CD14-positive monocyte (primary cell): ENCODE data around the gene CFC1B. TPM values are rescaled to one million over a fixed set of nuclear protein-coding genes. Genes with fewer than 3 reads are reported as not detected.
"Not testable (repeated sequence)": the region's sequence is repeated elsewhere in the genome, so short reads cannot be mapped to it uniquely, and the experiment has no call there.

Experiments used
- DNase-seq, 3 donors: peaks; one replicate each; pipeline ENCODE4 v3.0.0-alpha.2; 2011 to 2022
- H2AFZ ChIP-seq: 2 replicates; pipeline ENCODE4 v1.6.0; 2012; ENCODE audit warnings: mild to moderate bottlenecking, low read depth, low read length, inconsistent platforms; ENCODE audit not compliant: insufficient read depth, poor library complexity, severe bottlenecking
- H3K27ac ChIP-seq, 2 donors: 1 replicate in 1 of 2; 2 replicates in 1 of 2; pipeline ENCODE4 v1.5.1; 2012 to 2013; ENCODE audit warnings: low read length in 2 of 2, control low read depth in 1 of 2, inconsistent platforms in 1 of 2, low read depth in 1 of 2, mild to moderate bottlenecking in 1 of 2
- H3K27me3 ChIP-seq, 2 donors: one replicate each; pipeline versions ENCODE4 v1.6.0 to v1.6.1; 2011 to 2013; ENCODE audit warnings: low read length in 2 of 2; ENCODE audit not compliant: control insufficient read depth in 2 of 2, insufficient read depth in 2 of 2
- H3K36me3 ChIP-seq, 2 donors: replicated peaks in 1 of 2; 1 replicate in 1 of 2; 2 replicates in 1 of 2; pipeline versions ENCODE4 v1.5.1 to v1.6.1; 2012 to 2013; ENCODE audit warnings: low read length in 2 of 2, control low read depth in 1 of 2, inconsistent platforms in 1 of 2, mild to moderate bottlenecking in 1 of 2; ENCODE audit not compliant: insufficient read depth in 2 of 2, control insufficient read depth in 1 of 2
- H3K4me1 ChIP-seq, 2 donors: 1 replicate in 1 of 2; 2 replicates in 1 of 2; pipeline versions ENCODE4 v1.5.1 to v1.6.1; 2012 to 2013; ENCODE audit warnings: low read length in 2 of 2, control low read depth in 1 of 2, inconsistent platforms in 1 of 2, mild to moderate bottlenecking in 1 of 2, moderate library complexity in 1 of 2; ENCODE audit not compliant: insufficient read depth in 2 of 2, control insufficient read depth in 1 of 2
- H3K4me2 ChIP-seq: replicated peaks from 2 replicates; pipeline ENCODE3; 2012; ENCODE audit warnings: low read length, moderate library complexity, mild to moderate bottlenecking; ENCODE audit not compliant: poor library complexity, severe bottlenecking; ENCODE audit errors: extremely low read depth
- H3K4me3 ChIP-seq, 3 experiments: fragments of 200-600 bp in 1 of 3; sonication (generic) in 1 of 3; replicated peaks in 1 of 3; 1 replicate in 2 of 3; 2 replicates in 1 of 3; pipeline ENCODE4 v1.5.1; 2011 to 2013; ENCODE audit warnings: low read length in 3 of 3, mild to moderate bottlenecking in 3 of 3, control low read depth in 2 of 3, low read depth in 2 of 3, inconsistent platforms in 1 of 3, moderate library complexity in 1 of 3
- H3K79me2 ChIP-seq: 2 replicates; pipeline ENCODE4 v1.6.0; 2012; ENCODE audit warnings: mild to moderate bottlenecking, control low read depth, inconsistent platforms, low read length, moderate library complexity; ENCODE audit not compliant: insufficient read depth
- H3K9ac ChIP-seq: 2 replicates; pipeline ENCODE4 v1.6.0; 2017; ENCODE audit warnings: low read length, mild to moderate bottlenecking; ENCODE audit not compliant: insufficient read depth, poor library complexity, severe bottlenecking
- H3K9me3 ChIP-seq, 2 donors: replicated peaks in 1 of 2; 1 replicate in 1 of 2; 2 replicates in 1 of 2; pipeline versions ENCODE4 v1.5.1 to v1.6.1; 2012 to 2013; ENCODE audit warnings: low read length in 2 of 2, control low read depth in 1 of 2; ENCODE audit not compliant: control insufficient read depth in 1 of 2, insufficient read depth in 1 of 2
- H4K20me1 ChIP-seq: 2 replicates; pipeline ENCODE4 v1.6.0; 2012; ENCODE audit warnings: mild to moderate bottlenecking, low read length, control low read depth, moderate library complexity; ENCODE audit not compliant: insufficient read depth
- H3K27ac Mint-ChIP-seq, 7 donors: one replicate each; pipeline ENCODE4 v1.8.0; 2020; ENCODE audit warnings: mild to moderate bottlenecking in 7 of 7, mixed read lengths in 7 of 7, moderate library complexity in 6 of 7, inconsistent platforms in 2 of 7
- H3K27me3 Mint-ChIP-seq, 3 donors: one replicate each; pipeline ENCODE4 v1.8.0; 2021 to 2022; ENCODE audit warnings: low read depth in 3 of 3, mild to moderate bottlenecking in 3 of 3, mixed read lengths in 3 of 3, moderate library complexity in 3 of 3, inconsistent platforms in 1 of 3
- H3K36me3 Mint-ChIP-seq, 2 donors: one replicate each; pipeline ENCODE4 v1.8.0; 2020; ENCODE audit warnings: mixed read lengths in 2 of 2, inconsistent platforms in 1 of 2, mild to moderate bottlenecking in 1 of 2
- H3K4me1 Mint-ChIP-seq: one replicate; pipeline ENCODE4 v1.8.0; 2020; ENCODE audit warnings: mild to moderate bottlenecking, mixed read lengths
- H3K4me3 Mint-ChIP-seq, 2 donors: one replicate each; pipeline ENCODE4 v1.8.0; 2020; ENCODE audit warnings: mild to moderate bottlenecking in 2 of 2, mixed read lengths in 2 of 2, moderate library complexity in 1 of 2
- H3K9me3 Mint-ChIP-seq, 7 donors: one replicate each; pipeline ENCODE4 v1.8.0; 2020 to 2022; ENCODE audit warnings: mixed read lengths in 7 of 7, mild to moderate bottlenecking in 6 of 7, moderate library complexity in 6 of 7, inconsistent platforms in 2 of 7
- WGBS: methylation state at CpG from one replicate; pipeline ENCODE4 v1.1.5; 2013; ENCODE audit warnings: missing lambda C conversion rate; ENCODE audit not compliant: insufficient coverage; 5-methylcytosine and 5-hydroxymethylcytosine counted together
- intact Hi-C, 2 donors: fragments of 100-400 bp; cut with micrococcal nuclease; formaldehyde crosslinking; loops; one replicate each; pipeline versions ENCODE4 v1.15.0 to v1.15.1; 2023
- polyA plus RNA-seq, 3 donors: library from polyadenylated mRNA; depleted of rRNA in 1 of 3; unstranded in 2 of 3; stranded (reverse) in 1 of 3; fragments of 300-500 nt in 2 of 3; fragments of >200 nt in 1 of 3; fragmentation: Illumina TruSeq in 2 of 3; gene quantifications; 1 replicate in 2 of 3; 2 replicates in 1 of 3; pipeline ENCODE4 v1.2.3, GENCODE V29; 2012 to 2021

CFC1B gene
- polyA plus RNA-seq, 3 donors = not detected

GRCh38 chr2:130536654-130537053 is 15.6 kb downstream of the CFC1B start:
- H3K36me3 Mint-ChIP-seq, H3K27ac ChIP-seq, H3K4me2 ChIP-seq, H3K27me3 ChIP-seq, H3K4me3 ChIP-seq, H2AFZ ChIP-seq, H3K27ac Mint-ChIP-seq, H3K4me1 ChIP-seq, H3K9ac ChIP-seq, DNase-seq, H3K36me3 ChIP-seq, H3K27me3 Mint-ChIP-seq, H3K9me3 Mint-ChIP-seq, H3K9me3 ChIP-seq, H4K20me1 ChIP-seq, H3K4me1 Mint-ChIP-seq, intact Hi-C loops, H3K4me3 Mint-ChIP-seq, H3K79me2 ChIP-seq: not testable (repeated sequence)
- WGBS = no CpG with 5 or more reads among the region's 7 CpGs

GRCh38 chr2:130538271-130538670 is 17.2 kb downstream of the CFC1B start:
- H3K4me3 ChIP-seq, H3K4me1 Mint-ChIP-seq, H3K36me3 ChIP-seq, H3K27me3 ChIP-seq, intact Hi-C loops, H4K20me1 ChIP-seq, H2AFZ ChIP-seq, DNase-seq, H3K27ac ChIP-seq, H3K27me3 Mint-ChIP-seq, H3K4me3 Mint-ChIP-seq, H3K9me3 Mint-ChIP-seq, H3K27ac Mint-ChIP-seq, H3K9ac ChIP-seq, H3K4me1 ChIP-seq, H3K79me2 ChIP-seq, H3K36me3 Mint-ChIP-seq, H3K4me2 ChIP-seq, H3K9me3 ChIP-seq: not testable (repeated sequence)
- WGBS = no CpG with 5 or more reads among the region's 9 CpGs

- H4K20me1 ChIP-seq, H2AFZ ChIP-seq, H3K4me1 ChIP-seq, H3K4me3 Mint-ChIP-seq, H3K4me2 ChIP-seq, H3K36me3 ChIP-seq, H3K4me3 ChIP-seq, H3K36me3 Mint-ChIP-seq, H3K27ac Mint-ChIP-seq, DNase-seq, H3K9me3 Mint-ChIP-seq, H3K27me3 ChIP-seq, H3K4me1 Mint-ChIP-seq, intact Hi-C loops, H3K79me2 ChIP-seq, H3K27ac ChIP-seq, H3K9ac ChIP-seq, H3K27me3 Mint-ChIP-seq, H3K9me3 ChIP-seq: not testable (repeated sequence)
- WGBS = no CpG with 5 or more reads among the region's 4 CpGs
Measured at GRCh38 chr2:130542789-130543188, 21.8 kb downstream of the CFC1B start.

- DNase-seq, H3K9me3 ChIP-seq, H3K4me3 Mint-ChIP-seq, H3K27ac ChIP-seq, H2AFZ ChIP-seq, intact Hi-C loops, H3K9ac ChIP-seq, H3K36me3 ChIP-seq, H3K27ac Mint-ChIP-seq, H3K79me2 ChIP-seq, H3K4me1 Mint-ChIP-seq, H3K4me1 ChIP-seq, H3K9me3 Mint-ChIP-seq, H3K4me3 ChIP-seq, H3K4me2 ChIP-seq, H3K27me3 ChIP-seq, H4K20me1 ChIP-seq, H3K36me3 Mint-ChIP-seq, H3K27me3 Mint-ChIP-seq: not testable (repeated sequence)
- WGBS = no CpG with 5 or more reads among the region's 12 CpGs
Measured at GRCh38 chr2:130543785-130544528, 22.9 kb downstream of the CFC1B start.
